GM19035 (cell line): ENCODE results near the gene MIOS.

ENCODE experiments used
- ATAC-seq: cut with Tn5 transposase; IDR thresholded peaks from one replicate; pipeline ENCODE4 v1.9.1; 2021; ENCODE audit not compliant: unreplicated experiment

Gene MIOS

DNA sequence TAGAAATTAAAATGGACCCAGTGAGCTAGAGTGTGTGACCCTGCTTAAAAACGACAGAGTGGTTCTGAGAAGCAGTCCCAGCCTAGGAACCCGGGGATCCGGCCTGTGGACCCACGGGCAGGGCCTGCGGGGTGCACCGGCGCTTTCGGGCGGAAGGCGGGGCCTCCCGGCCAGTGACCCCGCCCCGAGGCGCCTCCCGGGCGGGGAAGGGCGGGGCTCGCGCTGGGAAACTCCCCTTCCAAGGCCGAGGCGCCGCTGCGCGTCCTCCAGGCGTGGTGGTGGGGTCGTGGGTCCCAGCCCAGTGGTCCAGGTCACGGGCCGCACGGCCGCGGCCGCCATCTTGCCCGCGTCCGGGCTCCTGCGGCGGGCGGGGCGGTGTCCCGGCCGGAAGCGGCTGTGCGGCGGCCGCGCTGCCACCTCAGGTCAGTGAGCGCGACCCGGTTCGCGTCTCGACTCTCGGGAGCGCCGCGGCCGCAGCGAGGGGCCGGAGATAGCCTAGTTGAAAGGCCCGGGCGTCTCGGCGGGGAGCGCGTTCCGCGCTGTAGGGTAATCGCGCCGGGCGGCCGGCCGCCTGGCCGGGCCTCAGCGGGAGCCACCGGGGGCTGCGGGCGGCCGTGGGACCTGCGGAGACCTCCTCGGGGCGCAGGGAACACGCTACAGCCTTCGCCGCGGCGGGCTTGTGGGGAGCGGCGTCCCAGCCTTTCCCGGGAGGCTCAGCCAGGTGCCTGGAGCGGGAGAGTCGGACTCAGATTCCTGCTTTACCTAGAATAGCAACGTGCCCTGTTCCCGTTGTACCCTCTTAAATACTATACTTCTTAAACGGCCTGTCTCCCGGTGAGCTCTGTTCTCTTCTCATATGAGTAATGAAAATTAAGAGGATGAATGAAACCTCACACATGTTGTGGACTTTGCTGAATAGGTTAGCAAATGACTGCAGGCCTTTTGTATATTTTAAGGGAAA lies at the start of gene MIOS:
MIOS (plus strand) TSS at position 234 of the 961 bp plus-strand sequence. CDS start 5,592 bp downstream, outside the sequence.
- peak; percentile 72 for ATAC-seq

GRCh38 chr7:7517754-7518153 lies 48.9 kb upstream of the MIOS start:
- ATAC-seq = no peak

DNA sequence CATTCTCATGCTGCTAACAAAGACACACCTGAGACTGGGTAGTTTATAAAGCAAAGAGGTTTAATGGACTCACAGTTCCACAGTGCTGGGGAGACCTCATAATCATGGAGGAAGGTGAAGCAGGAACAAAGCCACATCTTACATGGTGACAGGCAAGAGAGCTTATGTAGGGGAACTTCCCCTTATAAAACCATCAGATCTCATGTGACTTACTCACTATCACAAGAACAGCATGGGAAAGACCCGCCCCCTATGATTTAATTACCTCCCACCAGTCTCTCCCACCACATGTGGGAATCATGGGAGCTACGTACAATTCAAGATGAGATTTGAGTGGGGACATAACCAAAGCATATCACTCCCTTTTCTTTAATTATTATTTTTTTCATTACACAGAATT lies 47.6 kb upstream of the MIOS start:
- ATAC-seq = no peak

DNA sequence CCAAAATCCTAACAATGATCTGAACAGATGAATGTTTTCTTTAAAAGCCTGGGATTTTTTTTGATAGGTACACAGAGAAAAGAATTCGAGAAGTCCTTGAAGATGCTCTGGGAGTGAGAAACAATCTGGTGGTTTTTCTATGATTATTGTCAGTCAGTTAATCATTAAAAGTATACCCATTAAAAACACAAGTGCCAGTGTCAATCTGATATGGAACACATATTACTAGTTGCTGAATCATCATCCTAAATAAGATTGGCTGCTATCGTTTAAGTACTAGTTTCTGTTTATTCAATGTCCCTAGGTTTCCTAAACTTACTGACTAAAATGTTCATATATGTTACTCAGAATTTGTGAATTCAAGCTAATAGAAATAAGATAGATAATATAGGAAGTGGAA lies 47.2 kb upstream of the MIOS start:
- ATAC-seq = no peak

DNA sequence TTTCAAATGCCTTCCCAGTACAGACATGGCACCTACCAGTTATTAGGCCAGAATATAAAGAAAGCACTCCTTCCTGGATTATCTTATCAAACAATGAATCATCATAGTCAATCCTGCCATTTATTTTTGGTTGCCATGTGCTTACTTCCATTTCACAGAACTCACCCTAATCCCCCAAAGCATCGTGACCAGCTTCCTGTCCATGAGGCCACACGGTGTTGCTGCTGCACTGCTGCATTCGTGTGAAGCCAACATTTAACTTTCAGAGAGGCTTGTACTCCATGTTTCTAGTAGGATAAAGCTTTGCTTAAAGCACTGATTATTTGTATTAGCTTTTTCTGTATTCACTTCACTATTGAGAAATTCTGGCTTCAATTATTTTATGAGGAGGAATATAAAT lies 45.4 kb upstream of the MIOS start:
- ATAC-seq = no peak

- no peak for ATAC-seq
Observed at GRCh38 chr7:7522421-7522820, 44.3 kb upstream of the MIOS start.

GRCh38 chr7:7524121-7524520 lies 42.6 kb upstream of the MIOS start:
- ATAC-seq = no peak

DNA sequence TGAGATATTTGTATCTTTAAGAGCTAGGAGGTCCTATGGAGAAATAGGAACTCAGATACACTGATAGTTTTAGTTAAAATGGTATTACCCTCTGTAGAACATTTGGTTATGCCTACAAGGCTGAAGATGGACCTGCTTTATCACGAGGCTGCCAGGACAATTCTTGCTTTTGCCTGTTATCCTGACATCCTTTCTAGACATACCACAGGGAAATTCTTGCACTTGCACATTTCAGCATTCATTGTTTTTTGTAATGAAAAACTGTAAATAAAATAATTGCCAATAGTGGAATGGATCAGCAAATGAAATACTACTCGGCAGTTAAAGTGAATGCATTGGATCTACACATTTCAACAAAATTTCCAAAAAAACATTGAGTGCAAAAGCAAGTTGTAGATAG lies 40.7 kb upstream of the MIOS start:
- ATAC-seq = no peak

GRCh38 chr7:7527047-7527446 lies 39.6 kb upstream of the MIOS start:
- ATAC-seq = no peak

GRCh38 chr7:7529328-7529727 lies 37.4 kb upstream of the MIOS start:
- ATAC-seq = no peak

DNA sequence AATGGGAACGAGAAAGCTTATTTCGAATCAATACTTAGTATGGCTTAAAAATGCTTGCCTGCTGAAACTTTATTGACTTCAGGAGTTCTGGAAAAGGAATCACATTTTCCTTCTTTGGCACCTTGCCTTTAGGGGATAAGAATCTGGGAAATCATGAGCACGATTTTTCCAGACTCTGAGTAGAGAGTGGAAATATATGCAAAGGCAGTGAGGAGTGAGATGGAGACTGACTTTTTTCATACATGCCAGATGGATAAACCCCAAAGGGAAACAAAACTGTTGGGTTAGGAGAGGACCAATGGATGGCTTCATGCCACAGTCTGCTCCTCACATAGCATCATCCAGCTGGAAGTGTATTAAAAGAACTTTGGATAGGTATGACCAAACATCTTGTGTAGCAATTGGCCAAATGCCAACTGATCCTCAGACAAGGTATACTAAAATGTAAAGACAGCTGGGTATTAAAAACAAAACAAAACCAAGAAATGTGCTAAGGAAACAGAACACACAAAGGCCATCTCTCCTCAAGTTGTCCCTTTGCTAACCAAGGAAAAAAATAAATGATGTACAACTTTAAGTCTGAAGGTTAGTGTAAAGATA lies 32.8 kb upstream of the MIOS start:
- ATAC-seq = no peak

DNA sequence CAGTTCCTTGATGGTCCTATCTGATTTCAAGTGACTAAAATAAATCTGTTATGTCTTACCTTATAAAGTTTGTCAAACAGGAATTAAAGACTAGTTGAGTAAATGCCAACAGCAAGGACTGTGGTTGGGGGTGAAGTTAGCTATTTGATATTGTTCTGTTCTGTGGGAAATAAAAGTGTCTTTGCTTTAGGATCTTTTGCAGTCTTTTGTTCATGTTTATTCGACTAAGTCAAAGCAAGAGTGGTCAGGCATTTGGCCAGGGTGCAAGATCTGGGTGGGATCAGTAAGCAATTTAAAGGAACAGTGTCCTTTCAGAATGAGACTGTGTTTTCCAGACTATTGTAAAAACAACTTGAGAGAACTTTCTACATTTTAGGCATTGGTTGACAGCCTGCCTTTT lies 31.0 kb upstream of the MIOS start, which contains the start of gene COL28A1:
COL28A1 (minus strand) TSS at position 183 of the 400 bp plus-strand sequence. CDS start 2,998 bp downstream, outside the sequence.
- ATAC-seq = no peak

- ATAC-seq = no peak
Observed at GRCh38 chr7:7536396-7537019, 30.2 kb upstream of the MIOS start.

- ATAC-seq = no peak
Observed at GRCh38 chr7:7537711-7538110, 29.0 kb upstream of the MIOS start.

DNA sequence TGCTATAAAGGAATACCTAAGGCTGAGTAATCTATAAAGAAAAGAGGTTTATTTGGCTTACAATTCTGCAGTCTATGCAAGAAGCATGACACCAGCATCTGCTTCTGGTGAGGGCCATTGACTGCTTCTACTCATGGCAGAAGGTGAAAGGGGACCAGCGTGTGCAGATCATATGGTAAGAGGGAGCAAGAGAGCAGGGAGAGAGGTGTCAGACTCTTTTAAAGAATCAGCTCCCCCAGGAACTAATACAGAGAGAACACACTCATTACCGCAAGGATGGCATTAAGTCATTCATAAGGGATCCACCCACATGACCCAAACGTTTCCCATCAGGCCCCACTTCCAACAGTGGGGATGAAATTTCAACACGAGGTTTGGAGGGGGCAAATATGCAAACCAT lies 27.5 kb upstream of the MIOS start:
- ATAC-seq = no peak

DNA sequence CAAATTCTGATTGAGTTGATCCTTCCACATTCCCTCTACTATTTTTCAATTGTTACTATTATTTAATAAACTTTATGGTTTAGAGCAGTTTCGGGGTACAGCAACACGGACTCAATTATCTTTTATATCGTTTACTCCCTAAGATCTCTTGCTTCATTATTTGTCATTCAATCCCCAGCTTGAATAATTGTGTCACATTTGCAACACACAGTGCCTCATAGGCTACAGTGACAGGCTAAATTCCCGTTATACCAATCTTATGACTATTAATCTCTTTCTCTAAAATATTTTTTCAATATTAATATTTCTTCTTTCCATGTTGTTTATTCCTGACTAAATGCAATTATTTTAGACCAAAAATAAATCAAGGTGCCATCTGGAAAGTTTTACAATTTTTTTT lies 27.0 kb upstream of the MIOS start:
- ATAC-seq = no peak

DNA sequence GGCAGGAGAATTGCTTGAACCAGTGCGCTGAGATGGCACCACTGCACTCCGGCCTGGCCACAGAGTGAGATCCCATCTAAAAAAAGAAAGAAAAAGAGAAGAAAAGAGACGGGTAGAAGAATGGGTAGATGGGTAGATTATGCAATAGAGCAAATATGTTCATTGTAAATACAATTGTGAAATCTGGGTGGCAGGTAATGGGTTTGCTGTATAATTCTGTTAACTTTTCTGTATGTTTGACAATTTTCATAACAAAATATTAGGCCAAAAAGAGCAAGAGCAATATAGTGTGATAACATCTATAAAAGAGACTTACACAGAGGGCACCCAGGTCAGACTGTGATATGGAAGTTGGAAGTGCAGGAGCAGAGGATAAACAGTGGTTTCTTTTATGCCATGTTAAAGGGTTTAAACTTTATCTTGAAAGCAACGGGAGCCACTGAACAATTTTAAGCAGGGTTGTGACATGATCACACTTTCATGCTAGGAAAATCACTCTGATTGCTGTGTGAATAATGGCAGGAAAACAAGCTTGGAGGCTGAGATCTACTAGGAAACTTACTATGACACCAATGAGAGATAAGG lies 24.3 kb upstream of the MIOS start:
- no peak for ATAC-seq

DNA sequence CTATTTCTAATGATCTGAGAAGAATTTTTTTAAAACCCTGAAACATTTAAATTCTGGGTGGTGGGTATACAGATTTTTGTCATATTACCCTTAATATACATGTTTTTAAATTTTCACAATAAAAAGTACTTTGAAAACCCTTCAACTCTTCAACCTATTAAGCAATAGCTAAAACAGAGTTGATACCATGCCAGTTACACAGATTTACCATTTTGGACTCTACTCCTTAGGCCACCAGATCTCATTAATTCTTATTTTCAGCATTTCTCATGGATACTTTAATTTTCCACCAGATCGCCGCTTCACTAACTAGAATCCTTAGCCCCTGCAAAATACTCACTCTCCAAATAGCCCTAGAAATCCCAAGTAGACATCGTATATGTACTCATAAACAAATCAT lies 18.3 kb upstream of the MIOS start:
- no peak for ATAC-seq

DNA sequence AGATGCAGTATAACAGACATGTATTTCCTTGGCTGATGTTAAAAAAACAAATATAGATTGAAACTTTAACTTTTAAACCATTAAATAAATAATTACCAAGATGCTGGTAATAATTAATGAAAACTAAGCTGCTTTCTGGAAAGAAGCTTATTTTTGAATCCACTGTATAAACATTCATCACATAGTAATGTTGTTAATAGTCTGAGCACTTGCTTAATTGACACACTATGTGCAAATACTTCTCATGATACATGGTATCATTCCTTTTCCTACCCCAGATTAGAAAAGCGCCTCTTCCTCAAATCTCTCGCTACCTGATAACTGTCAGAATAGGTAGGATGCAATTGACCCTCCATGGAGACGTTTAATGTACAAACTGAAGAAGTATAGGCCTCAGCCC lies 16.0 kb upstream of the MIOS start:
- ATAC-seq = no peak

GRCh38 chr7:7552199-7552598 lies 14.5 kb upstream of the MIOS start:
- no peak for ATAC-seq

DNA sequence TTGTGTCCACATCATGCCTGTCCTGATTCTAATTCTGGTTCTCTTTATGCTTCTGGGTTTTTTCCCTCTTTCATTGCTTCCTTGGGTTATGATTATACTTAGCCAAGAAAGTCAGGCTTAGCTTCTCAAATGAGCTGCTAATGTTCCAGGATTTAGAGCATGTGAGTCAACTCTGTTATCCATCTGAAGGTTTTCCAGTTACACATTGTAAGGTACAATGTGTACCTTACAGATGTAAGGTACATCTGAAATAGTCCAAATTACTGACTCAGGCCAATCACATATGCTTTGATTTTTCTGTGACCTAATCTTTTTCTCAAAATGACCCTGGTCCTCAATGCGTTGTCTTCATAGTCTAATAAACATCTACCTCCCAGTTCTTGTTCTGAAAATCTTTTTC lies 13.3 kb upstream of the MIOS start:
- no peak for ATAC-seq
